ENCODE data around the gene ZNF426. TPM values are rescaled to one million over a fixed set of nuclear protein-coding genes. Genes with fewer than 3 reads are reported as not detected.
"Not testable (repeated sequence)": the region's sequence is repeated elsewhere in the genome, so short reads cannot be mapped to it uniquely, and the experiment has no call there.

The ZNF426 gene
- 15.3 TPM for total RNA-seq

DNA sequence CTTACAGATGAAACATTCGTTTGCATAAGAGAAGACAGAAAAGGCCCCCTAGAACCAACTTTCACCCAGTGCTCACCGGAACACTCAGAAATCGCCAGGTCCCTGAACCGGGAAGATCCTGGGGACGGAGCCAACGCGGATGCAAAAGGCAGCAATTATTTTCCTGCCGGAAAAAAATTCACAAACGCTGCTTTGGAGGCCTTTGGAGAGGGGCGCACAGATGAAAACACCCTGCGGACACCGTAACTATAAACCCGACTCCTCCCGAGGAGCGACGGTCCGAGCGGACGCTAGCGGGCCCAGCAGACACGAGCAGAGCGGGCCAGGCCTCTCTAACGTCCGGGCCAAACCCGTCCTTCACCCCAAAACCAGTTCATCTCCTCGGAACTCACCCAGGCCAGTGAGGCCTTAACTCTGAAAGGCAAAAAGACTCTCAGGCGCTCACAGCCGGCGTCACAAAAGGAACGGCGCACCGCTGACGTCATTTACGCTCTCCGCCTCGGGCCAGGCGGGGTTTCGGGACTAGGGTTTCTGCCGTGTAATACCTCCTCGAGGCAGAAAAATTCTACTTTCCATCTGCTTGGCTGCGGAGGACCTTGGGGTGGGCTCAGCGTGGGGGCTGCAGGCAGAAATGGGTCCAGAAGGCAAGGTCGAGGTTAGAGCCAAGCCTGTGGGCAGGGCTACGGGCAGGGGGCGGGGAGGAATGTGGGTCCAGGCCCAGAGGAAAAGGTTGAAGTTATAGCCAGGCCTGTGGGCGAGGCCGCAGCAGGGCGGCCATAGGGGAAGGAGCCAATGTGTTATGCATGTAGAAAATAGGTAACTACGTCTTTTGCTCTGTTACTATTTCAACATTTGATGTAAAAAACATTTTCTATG, at the start of gene ZNF426:
TSS of gene ZNF426 (minus strand) at position 463 of the 876 bp plus-strand sequence. CDS start 2,413 bp downstream, outside the sequence.
- DNase-seq (ENCODE audit: low read depth in 2 of 3, low spot score in 2 of 3), result peak; percentile 58 to 95 (median 90)

DNA sequence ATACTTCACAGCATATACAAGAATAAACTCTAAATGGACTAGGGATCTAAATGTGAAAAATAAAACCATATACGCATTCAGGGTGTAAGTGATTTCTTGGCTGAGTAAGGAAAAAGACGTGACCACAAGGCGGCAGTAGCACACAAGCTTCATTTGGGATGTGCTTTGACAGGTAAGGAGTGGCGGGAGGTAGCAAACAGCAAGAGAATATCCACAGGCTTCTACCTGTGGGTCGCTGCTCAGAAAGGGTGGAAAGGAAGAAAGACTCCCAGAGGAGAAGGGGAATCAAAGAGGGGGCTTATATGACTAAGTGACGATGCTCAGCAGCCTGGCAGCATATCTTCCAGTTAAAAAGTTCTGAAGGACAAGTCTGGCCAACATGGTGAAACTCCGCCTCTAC, 48.3 kb upstream of the ZNF426 start:
- DNase-seq (ENCODE audit: low read depth in 2 of 3, low spot score in 2 of 3), result peak; percentile 37 to 85 (median 65)

DNA sequence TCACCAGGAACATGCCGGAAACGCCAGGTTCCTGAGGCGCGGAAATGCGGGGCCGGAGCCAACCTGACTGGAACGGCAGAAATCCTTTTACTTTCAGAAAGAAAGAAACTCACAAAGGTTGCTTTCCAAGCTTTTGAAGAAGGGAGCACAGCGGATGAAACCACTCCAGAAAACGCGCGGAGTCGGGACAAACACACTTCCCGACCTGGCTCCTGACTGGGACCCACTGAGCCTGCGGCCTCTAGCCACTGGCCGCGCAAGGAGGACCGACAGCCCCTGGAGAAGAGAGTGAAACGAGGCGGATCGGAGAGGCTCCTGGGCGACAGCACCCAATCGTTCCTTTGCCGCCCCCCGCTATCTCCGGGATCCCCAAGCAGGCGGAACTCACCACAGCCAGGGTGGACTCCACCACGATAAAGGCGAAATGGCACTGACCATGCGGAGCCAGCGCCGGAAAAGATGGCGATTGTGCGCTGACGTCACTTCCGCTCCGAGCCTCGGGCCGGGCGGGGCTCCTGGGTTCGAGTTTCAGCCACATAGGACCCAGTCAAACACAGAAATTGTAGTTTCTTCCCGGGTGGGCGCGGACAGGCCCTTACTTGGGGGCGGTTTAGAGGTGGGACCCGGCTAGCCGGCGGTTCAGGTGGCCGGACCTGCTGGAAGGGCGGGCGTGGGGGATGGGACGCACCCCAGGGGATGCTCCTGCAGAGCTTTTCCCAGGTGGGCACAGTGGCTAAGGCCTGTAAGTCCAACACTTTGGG, 45.8 kb upstream of the ZNF426 start, which contains the start of gene ZNF121:
TSS of gene ZNF121 (minus strand) at position 432 of the 761 bp plus-strand sequence. CDS start 16,407 bp downstream, outside the sequence.
- DNase-seq (ENCODE audit: low read depth in 2 of 3, low spot score in 2 of 3), result peak; percentile 59 to 92 (median 87)

DNA sequence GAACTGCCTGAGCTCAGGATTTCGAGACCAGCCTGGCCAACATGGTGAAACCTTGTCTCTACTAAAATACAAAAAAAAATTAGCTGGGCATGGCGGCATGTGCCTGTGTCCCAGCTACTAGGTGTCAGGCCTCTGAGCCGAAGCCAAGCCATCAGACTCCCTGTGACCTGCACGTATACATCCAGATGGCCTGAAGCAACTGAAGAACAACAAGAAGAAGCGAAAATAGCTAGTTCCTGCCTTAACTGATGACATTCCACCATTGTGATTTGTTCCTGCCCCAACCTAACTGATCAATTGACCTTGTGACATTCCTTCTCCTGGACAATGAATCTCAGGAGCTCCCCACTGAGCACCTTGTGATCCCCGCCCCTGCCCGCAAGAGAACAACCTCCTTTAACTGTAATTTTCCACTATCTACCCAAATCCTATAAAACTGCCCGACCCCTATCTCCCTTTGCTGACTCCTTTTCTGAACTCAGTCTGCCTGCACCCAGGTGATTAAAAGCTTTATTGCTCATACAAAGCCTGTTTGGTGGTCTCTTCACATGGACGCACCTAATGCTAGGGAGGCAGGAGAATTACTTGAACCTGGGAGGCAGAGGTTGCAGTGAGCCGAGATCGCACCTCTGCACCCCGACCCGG, 43.8 kb upstream of the ZNF426 start:
- not testable (repeated sequence) for DNase-seq (ENCODE audit: low read depth in 2 of 3, low spot score in 2 of 3)

DNA sequence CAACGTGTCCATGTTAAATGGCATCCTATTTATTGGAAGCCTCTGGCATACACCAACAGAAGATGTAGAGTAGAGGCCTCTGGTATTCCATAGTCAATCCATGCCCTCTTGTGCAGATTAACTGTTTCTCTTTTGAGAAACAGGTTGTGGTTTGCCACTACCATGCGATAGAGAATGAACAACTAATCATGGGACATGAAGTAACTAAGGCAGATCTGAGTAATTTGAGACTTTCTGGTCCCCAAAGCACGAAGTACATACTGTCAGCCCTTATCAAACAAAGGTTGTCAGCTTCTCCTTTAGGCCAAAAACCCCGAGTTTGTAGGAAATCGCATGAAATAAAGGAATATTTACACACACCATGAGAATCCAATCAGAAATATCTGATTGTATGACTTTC, 42.3 kb upstream of the ZNF426 start:
- no peak for DNase-seq (ENCODE audit: low read depth in 2 of 3, low spot score in 2 of 3)

DNA sequence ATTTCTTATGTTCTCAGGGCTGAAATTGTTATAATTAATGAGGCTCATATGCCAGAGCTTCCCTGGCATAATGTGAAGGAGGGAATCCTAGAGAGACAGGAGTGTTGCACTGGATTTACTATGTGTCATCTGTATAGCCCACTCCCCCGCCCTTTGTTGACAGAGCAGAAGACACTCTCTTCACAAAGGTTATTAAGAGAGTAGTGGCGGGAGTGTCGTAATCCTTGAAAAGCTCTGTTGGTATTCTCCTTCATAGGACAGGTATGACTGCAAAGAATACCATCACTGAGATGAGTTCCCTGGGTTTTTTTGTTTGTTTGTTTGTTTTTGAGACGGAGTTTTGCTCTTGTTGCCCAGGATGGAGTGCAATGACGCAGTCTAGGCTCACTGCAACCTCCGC, 31.8 kb upstream of the ZNF426 start:
- no peak for DNase-seq (ENCODE audit: low read depth in 2 of 3, low spot score in 2 of 3)

DNA sequence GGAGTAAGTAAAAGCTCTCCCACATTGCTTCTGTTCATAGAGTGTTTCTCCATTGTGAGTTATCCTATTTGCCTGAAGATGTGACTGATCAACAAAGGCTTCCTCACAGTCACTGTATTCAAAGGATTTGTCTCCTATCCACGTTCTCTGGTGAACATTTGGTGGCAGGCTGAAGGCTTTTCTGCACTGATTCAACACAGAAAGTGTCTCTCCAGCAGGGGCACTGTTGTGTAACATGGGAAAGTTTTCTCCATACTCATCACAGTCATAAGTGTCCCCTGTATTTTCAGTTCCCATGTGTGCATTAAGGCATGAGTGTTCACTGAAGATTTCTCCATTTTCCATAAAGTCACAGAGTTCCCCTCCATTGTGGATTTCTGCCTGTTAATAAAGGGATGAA, 28.3 kb upstream of the ZNF426 start:
- DNase-seq (ENCODE audit: low read depth in 2 of 3, low spot score in 2 of 3), result no peak

DNA sequence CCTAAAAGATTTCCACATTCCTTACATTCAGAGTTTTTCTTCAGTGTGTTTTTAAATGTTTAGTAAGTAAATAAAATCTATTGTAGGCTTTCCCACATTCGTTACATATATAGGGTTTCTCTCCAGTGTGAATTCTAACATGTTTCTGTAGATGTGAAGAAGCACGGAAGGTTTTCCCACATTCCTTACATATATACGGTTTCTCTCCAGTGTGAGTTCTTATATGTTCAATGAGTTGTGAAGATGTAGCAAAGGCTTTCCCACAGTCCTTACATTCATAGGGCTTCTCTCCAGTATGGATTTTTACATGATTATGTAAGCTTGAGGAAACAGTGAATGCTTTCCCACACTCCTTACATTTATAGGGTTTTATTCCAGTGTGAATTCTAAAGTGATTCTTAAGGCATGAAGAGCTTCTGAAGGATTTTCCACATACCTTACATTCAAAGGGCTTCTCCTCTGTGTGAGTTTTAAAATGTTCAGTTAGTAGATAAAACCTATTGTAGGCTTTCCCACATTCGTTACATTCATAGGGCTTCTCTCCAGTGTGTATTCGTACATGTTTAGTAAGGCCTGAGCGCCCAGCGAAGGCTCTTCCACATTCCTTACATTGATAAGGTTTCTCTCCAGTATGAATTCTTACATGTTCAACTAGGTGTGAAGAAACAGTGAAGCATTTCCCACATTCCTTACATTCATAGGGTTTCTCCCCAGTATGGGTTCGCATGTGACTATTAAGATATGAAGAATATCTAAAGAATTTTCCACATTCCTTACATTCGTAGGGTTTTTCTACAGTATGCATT, 27.7 kb upstream of the ZNF426 start:
- peak in 1 of 3 donors; percentile 37 for DNase-seq (ENCODE audit: low read depth in 2 of 3, low spot score in 2 of 3)

DNA sequence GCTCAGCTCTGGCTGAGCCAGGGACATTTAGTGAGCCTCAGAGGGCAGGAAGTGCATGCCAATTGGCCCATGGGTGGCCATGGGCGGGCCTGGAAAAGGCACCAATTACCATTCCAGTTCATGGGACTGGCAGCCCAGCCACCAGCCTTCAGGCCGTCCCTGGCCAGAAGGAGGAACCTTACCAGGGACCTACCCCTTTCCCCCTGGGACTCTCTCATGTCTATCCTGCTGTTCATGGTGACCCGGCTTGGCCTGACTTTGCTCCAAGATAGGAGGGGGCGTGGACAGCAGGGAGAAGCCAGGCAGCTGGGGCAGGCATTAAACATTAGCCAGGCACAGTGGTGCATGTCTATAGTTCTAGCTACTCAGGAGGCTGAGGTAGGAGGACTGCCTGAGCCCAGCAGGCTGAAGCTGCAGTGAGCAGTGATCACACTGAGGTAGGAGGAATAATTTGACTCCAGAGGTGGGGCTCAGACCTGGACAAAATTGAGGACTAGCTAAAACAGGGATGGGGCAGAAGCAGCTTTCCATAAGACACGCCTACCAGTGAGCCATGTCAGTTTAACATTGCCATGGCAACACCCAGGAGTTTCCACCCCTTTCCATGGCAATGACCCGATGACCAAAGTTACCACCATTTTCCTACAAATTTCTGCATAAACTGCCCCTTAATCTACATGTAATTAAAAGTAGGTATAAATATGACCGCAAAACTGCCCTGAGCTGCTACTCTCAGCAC, 14.3 kb upstream of the ZNF426 start:
- DNase-seq (ENCODE audit: low read depth in 2 of 3, low spot score in 2 of 3), result no peak

DNA sequence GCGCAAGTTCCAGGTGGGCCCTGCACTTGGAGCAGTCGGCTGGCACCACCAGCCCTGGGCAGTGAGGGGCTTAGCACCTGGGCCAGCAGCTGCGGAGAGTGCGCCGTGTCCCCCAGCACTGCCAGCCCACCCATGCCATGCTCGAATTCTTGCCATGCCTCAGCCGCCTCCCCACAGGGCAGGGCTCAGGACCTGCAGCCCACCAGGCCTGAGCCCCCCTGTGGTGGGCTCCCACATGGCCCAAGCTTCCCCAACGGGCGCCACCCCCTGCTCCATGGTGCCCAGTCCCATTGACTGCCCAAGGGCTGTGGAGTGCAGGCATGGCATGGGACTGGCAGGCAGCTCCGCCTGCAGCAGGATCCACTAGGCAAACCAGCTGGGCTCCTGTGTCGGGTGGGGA, 9.4 kb upstream of the ZNF426 start:
- no peak for DNase-seq (ENCODE audit: low read depth in 2 of 3, low spot score in 2 of 3)

DNA sequence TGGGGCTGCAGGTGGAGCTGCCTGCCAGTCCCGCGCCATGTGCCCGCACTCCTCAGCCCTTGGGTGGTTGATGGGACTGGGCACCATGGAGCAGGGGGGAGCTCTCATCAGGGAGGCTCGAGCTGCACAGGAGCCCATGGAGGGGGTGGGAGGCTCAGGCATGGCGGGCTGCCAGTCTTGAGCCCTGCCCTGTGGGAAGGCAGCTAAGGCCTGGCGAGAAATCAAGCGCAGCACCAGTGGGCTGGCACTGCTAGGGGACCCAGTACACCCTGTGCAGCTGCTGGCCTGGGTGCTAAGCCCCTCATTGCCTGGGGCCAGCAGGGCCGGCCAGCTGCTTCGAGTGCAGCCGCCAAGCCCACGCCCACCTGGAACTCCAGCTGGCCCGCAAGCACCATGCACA, 2.8 kb upstream of the ZNF426 start:
- not testable (repeated sequence) for DNase-seq (ENCODE audit: low read depth in 2 of 3, low spot score in 2 of 3)

DNA sequence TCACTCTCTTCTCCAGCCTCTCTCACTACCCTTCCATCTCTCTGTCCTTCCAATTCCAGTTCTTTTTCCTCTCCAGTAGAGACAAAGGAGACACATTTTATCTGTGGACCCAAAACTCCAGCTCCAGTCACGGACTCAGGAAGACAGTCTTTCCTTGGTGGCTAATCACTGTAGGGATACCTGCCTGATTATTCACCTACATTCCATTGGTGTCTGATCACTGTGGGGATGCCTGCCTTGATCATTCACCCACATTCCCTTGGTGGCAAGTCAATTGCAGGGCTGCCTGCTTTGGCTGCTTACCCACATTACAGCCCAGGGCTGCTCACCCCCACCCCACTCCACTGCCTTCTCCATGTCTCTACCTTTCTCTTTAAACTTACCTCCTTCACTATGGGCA, 1.5 kb upstream of the ZNF426 start:
- not testable (repeated sequence) for DNase-seq (ENCODE audit: low read depth in 2 of 3, low spot score in 2 of 3)

DNA sequence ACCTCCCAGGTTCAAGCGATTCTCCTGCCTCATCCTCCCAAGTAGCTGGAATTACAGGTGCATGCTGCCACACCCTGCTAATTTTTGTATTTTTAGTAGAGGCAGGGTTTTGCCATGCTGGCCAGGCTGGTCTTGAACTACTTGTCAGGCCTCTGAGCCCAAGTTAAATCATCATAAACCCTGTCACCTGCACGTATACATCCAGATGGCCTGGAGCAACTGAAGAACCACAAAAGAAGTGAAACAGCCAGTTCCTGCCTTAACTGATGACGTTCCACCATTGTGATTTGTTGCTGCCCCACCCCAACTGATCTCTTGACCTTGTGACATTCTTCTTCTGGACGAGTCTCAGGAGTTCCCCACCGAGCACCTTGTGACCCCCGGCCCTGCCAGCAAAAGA, 756 bp upstream of the ZNF426 start:
- DNase-seq (ENCODE audit: low read depth in 2 of 3, low spot score in 2 of 3), result not testable (repeated sequence)

DNA sequence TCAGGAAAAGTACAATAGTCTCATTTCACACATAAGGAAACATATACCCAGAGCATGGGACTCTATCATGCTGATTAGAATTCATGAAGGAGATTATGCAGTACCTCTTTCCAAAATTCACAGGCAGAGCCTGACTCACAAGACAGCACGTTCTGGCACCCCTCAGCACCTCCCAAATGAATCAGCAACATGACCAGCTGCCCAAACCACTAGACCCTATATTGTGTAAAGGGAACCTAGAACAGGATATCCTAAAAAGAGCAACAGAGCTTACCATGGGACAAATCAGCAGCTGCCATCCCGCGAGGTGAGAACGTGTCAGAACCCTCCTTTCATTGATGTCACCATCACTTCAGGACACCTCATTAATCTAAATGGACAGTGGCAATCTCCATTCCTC, 2.5 kb downstream of the ZNF426 start:
- DNase-seq (ENCODE audit: low read depth in 2 of 3, low spot score in 2 of 3), result no peak

DNA sequence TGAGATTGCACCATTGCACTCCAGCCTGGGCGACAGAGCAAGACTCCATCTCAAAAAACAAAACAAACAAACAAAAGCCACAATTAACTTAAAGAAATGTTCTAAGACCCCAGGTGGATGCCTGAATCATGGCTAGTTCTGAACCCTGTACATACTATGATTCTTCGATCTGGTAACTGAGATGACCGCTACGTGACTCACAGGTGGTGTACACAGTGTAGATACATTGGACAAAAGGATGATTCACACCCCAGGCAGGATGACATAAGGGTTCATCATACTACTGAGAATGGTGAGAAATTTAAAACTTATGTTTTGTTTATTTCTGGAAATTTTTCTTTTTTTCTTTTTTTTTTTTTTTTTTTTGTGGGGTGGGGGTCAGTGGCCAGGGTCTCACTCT, 6.5 kb downstream of the ZNF426 start:
- no peak for DNase-seq (ENCODE audit: low read depth in 2 of 3, low spot score in 2 of 3)

DNA sequence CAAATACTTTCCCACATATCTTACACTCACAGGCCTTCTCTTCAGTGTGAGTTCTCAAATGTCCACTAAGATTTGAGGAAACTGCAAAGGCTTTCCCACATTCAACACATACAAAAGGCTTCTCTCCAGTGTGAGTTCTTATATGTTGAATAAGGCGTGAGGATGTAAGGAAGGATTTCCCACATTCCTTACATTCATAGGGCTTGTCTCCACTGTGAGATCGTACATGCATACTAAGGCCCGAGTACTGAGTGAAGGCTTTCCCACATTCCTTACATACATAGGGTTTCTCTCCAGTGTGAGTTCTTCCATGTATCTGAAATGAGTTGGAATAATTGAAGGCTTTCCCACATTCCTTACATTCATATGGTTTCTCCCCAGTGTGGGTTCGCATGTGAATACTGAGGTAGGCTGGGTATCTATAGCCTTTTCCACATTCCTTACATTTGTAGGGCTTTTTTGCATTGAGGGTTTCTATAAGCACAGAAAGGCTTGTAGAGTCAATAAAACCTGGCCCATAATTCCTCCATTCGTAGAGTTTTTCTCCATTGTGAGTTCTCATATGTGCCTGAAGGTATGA, 9.6 kb downstream of the ZNF426 start:
- peak in 1 of 3 donors; percentile 41 for DNase-seq (ENCODE audit: low read depth in 2 of 3, low spot score in 2 of 3)

DNA sequence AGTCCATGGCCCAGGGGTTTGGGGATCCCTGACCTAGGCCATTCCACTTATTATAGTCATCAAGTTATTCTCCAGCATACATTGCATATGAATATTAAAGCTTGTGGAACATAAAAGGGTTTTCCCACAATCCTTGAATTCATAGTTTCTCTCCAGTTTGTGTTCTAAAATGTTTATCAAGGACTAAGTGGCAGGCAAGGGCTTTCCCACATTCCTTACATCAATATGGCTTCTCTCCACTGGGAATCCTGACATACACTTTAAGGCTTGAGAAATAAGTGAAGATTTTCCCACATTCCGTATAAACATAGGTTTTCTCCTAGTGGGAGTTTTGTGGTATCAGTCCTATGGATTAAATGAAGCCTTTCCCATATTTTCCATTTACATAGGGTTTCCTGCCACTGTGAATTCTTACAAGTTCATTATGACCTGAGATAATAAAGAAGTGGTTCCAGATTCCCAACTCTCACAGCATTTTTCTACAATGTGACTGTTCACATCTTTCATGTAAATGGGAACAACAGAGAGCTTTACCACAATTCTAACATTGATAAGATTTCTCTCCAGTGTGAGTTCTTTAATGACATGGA, 14.5 kb downstream of the ZNF426 start:
- DNase-seq (ENCODE audit: low read depth in 2 of 3, low spot score in 2 of 3), result no peak

DNA sequence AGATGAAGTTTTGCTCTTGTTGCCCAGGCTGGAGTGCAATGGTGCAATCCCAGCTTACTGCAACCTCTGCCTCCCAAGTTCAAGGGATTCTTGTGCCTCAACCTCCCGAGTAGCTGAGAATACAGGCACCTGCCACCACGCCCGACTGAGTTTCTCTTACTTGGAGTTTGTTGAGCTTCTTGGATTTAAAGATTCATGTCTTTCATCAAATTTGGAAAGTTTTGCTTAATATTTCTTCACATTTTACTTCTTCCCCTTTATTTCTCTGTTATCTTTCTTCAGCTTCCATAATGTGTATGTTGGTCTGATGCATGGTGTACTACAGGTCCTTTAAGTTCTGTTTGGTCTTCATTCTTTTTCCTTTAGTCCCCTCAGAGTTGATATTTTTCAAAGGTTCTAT, 31.2 kb downstream of the ZNF426 start:
- no peak for DNase-seq (ENCODE audit: low read depth in 2 of 3, low spot score in 2 of 3)

DNA sequence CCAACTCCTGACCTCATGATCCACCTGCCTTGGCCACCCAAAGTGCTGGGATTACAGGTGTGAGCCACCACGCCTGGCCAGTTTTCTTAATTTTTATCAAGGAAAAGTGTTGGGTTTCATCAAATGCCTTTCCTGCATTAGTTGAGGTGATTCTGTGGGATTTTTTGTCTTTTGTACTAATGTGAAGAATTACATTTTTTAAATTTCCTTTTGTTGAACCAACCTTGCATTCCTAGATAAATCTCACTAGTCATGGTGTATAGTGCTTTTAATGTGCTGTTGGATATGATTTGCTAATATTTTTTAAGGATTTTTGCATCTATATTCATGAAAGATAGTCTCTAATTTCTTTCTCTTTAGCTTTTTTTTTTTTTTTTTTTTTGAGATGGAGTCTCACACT, 37.6 kb downstream of the ZNF426 start:
- DNase-seq (ENCODE audit: low read depth in 2 of 3, low spot score in 2 of 3), result no peak

Measured in hematopoietic multipotent progenitor cell (in vitro differentiated cells).